ENCODE data around the gene FBXL19. TPM values are rescaled to one million over a fixed set of nuclear protein-coding genes. Genes with fewer than 3 reads are reported as not detected.

FBXL19 gene
- total and polyA plus RNA-seq, 2 of the 13 experiments (the other 11 are each of a cell fraction or from before 2014, with no cell fraction given): 6.0 to 13.7 TPM

DNA sequence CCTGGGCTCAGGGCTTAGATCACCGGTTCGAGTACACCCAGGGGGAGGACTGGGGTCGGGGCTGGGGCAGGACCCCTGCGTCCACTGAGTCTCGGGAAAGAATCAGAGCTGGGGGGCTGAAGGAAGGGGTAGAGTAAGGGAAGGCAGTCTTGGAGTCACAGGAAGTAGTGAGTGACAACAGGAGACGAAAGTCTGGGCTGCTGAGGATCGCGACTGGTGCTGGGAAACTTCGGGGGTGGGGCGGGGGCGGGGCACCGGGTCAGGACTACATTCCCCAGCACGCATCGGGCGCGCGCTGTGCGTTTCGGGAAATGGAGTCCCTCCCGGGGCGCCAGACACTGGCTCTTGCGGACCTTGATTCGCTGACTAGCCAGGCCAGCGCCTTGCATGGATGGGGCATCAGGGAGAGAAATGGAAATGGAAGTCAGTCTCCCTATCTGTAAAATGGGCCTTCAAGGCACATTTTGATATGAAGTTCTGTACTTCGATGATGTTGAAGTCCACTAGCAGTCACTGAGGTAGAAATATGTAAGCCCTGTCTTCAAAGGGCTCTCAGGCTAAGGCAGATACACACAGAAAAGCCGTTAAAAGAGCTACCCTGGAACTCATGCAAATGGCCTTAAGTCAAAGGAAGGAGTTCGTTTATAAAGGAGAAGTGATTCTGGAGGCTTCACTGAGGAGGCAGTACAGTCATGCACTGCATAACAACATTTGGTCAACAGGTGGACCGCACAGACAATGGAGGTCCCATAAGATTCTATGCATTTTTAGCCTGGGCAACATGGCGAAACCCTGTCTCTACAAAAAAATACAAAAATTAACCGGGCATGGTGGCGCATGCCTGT, 26.3 kb upstream of the FBXL19 start (continued):
- TF ChIP-seq, protein P1, sequence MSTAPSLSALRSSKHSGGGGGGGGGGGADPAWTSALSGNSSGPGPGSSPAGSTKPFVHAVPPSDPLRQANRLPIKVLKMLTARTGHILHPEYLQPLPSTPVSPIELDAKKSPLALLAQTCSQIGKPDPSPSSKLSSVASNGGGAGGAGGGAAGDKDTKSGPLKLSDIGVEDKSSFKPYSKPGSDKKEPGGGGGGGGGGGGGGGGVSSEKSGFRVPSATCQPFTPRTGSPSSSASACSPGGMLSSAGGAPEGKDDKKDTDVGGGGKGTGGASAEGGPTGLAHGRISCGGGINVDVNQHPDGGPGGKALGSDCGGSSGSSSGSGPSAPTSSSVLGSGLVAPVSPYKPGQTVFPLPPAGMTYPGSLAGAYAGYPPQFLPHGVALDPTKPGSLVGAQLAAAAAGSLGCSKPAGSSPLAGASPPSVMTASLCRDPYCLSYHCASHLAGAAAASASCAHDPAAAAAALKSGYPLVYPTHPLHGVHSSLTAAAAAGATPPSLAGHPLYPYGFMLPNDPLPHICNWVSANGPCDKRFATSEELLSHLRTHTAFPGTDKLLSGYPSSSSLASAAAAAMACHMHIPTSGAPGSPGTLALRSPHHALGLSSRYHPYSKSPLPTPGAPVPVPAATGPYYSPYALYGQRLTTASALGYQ (CRISPR knock-in tag; IDR thresholded peaks at IDR 0.05): no peak
- TF ChIP-seq CBFB (CRISPR knock-in tag; IDR thresholded peaks at IDR 0.05) (no peak), MAZ (IDR thresholded peaks at IDR 0.05; ENCODE audit: borderline replicate concordance, low read depth, low read length) (no peak), MAZ (CRISPR knock-in tag; IDR thresholded peaks at IDR 0.05; ENCODE audit: low read depth) (no peak), SMAD9 (CRISPR knock-in tag; IDR thresholded peaks at IDR 0.05) (no peak), IKZF1 (IDR thresholded peaks at IDR 0.05) (no peak), CREB1 (IDR thresholded peaks at IDR 0.05) (0 out of 2 replicates have a peak, but pooled peaks have one; percentile 46), CREB1 (CRISPR knock-in tag; IDR thresholded peaks at IDR 0.05) (no peak), MYC (CRISPR knock-in tag; IDR thresholded peaks at IDR 0.05; ENCODE audit: borderline replicate concordance) (no peak), EP300 (IDR thresholded peaks at IDR 0.05; ENCODE audit: low read depth in 2 of 2, low read length in 2 of 2) (peak in 1 of 2 experiments; percentile 31; a peak in 1 of 4 replicates), EP300 (CRISPR knock-in tag; IDR thresholded peaks at IDR 0.05; ENCODE audit: borderline replicate concordance) (no peak; the same call in 1 of the 2 replicates), ZNF235 (CRISPR knock-in tag; IDR thresholded peaks at IDR 0.05; ENCODE audit: borderline replicate concordance) (no peak), POLR2G (IDR thresholded peaks at IDR 0.05; ENCODE audit: low read depth, low read length) (no peak), HDAC6 (IDR thresholded peaks at IDR 0.05; ENCODE audit: low read depth, low read length) (no peak), NFE2L1 (CRISPR knock-in tag; IDR thresholded peaks at IDR 0.05; ENCODE audit: borderline replicate concordance) (no peak), PCBP1 (IDR thresholded peaks at IDR 0.05; ENCODE audit: borderline replicate concordance, low read depth, low read length) (no peak), ATF7 (IDR thresholded peaks at IDR 0.05) (no peak), ATF7 (CRISPR knock-in tag; IDR thresholded peaks at IDR 0.05) (no peak), PHF20 (CRISPR knock-in tag; IDR thresholded peaks at IDR 0.05) (0 out of 2 replicates have a peak, but pooled peaks have one; percentile 30), HHEX (CRISPR knock-in tag; IDR thresholded peaks at IDR 0.05) (no peak), MXD4 (CRISPR knock-in tag; IDR thresholded peaks at IDR 0.05) (no peak)
- TF ChIP-seq, protein P2, sequence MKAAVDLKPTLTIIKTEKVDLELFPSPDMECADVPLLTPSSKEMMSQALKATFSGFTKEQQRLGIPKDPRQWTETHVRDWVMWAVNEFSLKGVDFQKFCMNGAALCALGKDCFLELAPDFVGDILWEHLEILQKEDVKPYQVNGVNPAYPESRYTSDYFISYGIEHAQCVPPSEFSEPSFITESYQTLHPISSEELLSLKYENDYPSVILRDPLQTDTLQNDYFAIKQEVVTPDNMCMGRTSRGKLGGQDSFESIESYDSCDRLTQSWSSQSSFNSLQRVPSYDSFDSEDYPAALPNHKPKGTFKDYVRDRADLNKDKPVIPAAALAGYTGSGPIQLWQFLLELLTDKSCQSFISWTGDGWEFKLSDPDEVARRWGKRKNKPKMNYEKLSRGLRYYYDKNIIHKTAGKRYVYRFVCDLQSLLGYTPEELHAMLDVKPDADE (CRISPR knock-in tag; IDR thresholded peaks at IDR 0.05): 0 out of 2 replicates have a peak, but pooled peaks have one; percentile 25
- TF ChIP-seq, protein P3, sequence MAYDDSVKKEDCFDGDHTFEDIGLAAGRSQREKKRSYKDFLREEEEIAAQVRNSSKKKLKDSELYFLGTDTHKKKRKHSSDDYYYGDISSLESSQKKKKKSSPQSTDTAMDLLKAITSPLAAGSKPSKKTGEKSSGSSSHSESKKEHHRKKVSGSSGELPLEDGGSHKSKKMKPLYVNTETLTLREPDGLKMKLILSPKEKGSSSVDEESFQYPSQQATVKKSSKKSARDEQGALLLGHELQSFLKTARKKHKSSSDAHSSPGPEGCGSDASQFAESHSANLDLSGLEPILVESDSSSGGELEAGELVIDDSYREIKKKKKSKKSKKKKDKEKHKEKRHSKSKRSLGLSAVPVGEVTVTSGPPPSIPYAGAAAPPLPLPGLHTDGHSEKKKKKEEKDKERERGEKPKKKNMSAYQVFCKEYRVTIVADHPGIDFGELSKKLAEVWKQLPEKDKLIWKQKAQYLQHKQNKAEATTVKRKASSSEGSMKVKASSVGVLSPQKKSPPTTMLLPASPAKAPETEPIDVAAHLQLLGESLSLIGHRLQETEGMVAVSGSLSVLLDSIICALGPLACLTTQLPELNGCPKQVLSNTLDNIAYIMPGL (CRISPR knock-in tag; IDR thresholded peaks at IDR 0.05; ENCODE audit: borderline replicate concordance in 1 of 2, low read depth in 1 of 2): no peak; a peak in 1 of 4 replicates
- TF ChIP-seq, protein P4, sequence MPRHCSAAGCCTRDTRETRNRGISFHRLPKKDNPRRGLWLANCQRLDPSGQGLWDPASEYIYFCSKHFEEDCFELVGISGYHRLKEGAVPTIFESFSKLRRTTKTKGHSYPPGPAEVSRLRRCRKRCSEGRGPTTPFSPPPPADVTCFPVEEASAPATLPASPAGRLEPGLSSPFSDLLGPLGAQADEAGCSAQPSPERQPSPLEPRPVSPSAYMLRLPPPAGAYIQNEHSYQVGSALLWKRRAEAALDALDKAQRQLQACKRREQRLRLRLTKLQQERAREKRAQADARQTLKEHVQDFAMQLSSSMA (CRISPR knock-in tag; IDR thresholded peaks at IDR 0.05): no peak

Measured in HepG2 (cell line).